Raji (cell line): ENCODE data around the gene SRL.

Experiments used
- POLR2A ChIP-seq: IDR thresholded peaks from 2 replicates; pipeline ENCODE4 v1.6.1; 2011; ENCODE audit warnings: low read depth, low read length, control low read depth; ENCODE audit not compliant: insufficient read depth

Gene SRL

DNA sequence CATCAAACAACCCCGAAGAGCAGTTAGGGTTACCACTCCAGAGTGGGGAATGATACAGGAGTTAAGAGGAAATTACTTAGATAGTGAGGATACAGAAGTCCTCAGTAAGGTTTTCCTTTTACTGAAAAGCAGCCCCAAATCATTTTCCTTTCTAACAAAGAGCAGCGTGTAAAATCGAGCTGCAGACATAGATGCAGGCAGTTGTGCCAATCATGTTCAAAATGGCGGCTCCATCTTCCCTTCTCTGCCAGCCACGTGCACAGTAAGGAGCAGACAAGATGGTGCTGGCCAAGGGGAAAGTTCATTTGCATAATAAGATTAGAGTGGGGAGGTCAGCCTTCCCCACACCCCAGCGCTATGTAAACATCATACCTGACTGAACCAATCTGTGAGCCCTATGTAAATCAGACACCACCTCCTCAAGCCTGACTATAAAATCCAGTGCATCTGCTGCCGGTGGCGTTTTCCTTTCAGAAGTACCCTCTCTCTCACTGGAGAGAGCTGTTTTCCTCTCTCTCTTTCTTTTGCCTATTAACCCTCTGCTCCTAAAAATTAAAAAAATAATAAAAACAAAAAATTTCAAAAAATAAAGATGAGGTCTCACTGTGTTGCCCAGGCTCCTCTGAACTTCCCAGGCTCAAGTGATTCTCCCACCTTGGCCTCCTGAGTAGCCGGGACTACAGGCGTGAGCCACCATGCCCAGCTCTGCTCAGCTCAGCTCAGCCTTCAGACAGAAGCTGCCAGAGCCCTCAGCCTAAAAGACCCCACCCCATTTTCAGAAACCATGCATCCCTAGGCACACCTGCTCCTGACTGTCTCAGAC is 2.6 kb upstream of the SRL start:
- no peak for TF ChIP-seq POLR2A

DNA sequence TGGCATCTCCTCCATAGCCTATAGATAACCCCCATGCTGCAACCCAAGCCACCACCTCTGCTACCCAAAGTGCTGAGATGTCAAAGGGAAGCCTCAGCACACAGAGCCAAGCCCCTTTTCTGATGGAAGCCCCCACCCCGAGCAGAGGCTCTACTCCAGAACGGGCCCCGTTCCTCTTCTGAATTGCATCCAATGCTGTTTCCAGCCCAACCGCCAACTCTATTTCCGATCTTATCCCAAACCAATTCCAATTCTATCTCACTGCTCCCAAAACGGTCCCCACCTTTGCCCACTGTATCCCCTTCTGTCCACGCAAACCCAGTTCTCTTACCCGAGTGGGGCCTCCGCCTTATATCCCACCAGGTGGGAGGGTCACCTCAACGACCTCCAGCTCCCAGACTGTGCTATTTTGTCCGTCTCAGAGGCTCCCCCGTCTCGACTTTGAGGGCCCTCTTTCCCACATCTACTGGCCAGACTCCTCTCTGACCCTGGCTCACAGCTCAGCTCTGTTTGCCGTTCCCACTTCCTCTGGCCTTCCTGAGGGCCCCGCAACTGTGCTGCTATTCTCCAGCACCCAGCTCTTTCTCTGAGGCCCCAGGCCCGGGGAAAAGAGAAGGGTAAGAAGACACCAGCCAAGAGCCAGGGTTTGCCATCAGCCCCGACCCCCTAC is 487 bp downstream of the SRL start:
- no peak for TF ChIP-seq POLR2A

DNA sequence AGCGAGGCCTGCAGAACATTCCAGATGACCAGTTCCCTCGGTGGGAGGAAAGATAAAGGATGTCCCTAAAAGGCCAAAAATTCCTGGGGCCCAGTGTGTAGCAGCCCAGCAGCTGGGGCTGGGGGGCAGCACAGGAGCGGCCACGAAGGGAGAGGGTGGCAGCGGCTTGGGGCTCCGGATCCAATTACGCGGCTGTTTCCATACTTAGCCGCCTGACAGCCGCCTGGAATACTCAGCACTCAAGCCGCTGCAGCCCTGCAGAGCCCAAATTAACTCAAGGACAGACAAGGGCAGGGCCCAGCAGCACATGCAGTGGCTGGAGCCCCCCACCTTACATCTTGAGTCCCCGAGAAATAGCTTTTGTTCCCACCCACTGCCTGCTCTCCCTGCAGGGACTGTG is 1.3 kb downstream of the SRL start:
- TF ChIP-seq POLR2A, result no peak

DNA sequence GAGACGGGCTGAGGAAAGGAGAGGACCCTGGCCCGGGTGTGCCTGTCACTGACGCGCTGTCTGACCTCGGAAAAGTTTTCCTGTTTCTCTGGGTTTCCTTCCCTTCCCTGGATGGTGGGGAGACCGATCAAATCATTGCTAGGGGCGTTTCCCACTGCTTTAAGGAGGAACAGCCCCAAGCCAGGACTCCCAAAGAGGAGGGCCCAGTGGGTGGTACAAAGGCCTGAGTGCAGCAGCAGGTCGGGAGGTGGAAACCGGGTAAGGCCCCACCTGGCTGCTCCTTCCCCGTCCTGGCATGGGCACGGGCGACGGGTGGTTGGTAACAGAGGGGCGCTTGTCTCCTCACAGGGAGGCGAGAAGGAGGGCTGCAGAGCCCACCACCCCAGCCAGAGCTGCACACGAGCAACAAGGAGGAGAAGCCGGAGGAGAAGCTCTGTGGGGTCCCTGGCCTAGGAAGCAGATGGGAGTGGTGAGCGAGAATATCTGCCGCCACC is 2.2 kb downstream of the SRL start:
- no peak for TF ChIP-seq POLR2A

DNA sequence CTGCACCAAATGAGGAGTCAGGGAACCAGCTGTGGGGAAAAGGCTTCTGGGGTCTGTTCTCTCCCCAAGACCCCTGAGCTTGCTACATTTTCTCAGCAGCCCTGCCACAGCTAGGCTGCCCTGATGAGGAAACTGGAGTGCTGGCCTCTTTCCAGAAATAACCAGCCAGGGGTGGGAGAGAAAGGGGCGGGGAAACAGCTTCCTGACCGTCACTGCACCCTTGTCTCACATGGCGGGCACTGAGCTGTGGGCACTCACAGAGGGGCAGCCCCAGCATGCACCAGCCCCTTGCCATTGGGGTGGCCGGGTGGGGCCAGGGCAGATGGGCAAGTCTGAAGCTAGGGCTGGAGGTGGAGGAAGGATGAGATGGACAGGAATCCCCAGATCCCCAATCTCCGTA is 2.9 kb downstream of the SRL start:
- no peak for TF ChIP-seq POLR2A

DNA sequence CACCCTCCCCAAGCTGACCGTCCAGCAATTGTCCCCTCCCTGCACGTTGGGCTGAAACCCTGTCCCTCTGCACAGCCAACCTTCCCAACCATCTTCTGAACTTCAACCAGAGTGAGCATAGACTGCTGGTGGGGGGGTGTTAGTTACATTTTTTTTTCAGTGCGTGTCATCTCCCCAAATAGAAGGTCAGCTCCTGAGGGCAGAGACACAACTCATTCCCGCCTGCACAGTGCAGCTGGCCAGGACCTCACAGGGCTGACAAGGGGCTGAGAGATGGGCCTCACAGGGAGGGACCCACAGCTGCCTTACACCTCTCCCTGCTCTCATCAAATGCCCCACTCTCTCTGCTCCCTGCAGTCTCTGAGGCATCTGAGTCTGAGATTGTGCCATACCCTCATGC is 8.4 kb downstream of the SRL start:
- TF ChIP-seq POLR2A, result no peak

DNA sequence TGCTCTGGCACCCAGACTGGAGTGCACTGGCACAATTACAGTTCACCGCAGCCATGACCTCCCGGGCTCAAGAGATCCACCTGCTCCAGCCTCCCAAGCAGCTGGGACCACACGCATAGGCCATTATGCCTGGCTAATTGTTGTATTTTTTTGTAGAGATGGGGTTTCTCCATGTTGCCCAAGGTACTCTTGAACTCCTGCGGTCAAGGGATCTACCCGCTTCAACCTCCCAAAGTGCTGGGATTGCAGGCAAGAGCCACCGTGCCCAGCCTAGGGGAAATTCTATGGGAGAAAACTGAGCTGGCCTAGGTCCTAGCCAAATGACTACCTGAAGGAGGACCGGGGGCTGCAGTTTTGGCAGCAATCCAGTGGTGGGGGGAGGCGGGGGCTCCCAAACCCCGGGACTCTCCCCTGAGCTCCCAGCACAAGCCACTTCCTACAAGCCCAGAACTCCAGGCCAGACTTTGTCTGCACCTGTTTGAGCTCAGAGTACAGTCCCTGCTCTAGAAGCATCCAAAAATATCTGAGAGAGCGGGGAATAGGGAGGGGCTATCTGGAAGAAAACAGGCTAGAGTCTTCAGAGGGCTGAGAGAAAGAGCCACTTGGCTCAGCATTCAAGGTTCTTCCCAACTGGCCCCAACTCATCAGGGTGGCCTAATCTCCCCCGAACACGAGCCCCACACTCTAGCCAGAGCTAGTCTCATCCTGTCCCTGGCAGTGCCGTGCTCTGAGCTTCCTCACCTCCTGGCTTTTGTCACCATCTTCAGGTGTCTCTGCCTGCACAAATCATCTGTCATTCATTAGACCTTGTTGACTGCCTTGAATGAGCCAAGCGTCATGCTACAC is 9.1 kb downstream of the SRL start:
- TF ChIP-seq POLR2A, result no peak

DNA sequence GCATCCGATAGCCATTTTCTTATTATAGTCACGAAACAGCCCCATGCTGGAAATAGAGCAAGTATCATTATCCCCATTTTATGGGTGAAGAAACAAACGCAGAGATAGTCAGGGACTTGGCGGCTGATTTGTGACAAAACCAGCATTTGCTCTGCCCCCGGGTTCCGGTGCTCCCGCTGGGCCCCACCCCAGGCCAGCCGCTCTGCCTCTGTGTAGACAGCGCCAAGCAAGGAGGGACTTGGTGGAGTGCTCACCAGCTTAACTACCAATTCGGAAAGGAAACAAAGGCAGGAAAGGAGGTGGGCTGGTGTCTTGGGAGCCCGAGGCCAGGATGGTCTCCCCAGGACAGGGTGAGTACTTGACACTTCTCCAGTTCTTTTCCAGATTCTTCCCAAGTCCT is 10.0 kb downstream of the SRL start:
- no peak for TF ChIP-seq POLR2A

DNA sequence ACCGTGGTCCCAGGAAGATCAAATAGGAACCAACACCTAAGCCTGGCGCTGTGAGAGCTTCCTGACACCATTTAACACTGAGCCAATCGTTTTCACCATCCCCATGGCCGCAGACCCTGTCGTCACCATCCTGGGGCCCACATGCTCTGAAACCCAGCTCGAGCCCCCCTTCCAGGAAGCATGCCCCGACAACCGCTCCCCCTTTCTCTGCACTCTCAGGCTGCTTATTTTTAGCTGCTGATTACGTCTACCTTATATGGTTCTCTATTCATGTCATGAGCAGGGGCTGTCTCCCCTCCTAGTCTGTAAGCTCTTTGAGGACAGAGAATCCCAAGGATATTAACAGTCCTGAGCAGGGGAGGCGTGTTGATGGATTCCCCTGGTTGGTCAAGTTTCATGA is 10.5 kb downstream of the SRL start:
- no peak for TF ChIP-seq POLR2A

DNA sequence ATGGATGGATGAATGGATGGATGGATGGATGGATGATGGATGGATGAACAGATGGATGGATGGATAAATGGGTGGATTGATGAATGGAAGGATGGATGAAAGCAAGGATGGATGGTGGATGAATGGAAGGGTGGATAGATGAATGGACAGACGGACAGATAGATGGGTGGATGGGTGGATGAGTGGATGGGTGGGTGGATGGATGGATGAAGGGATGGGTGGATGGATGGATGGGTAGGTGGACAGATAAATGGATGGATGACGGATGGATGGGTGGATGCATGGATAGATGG is 14.9 kb downstream of the SRL start:
- no peak for TF ChIP-seq POLR2A

DNA sequence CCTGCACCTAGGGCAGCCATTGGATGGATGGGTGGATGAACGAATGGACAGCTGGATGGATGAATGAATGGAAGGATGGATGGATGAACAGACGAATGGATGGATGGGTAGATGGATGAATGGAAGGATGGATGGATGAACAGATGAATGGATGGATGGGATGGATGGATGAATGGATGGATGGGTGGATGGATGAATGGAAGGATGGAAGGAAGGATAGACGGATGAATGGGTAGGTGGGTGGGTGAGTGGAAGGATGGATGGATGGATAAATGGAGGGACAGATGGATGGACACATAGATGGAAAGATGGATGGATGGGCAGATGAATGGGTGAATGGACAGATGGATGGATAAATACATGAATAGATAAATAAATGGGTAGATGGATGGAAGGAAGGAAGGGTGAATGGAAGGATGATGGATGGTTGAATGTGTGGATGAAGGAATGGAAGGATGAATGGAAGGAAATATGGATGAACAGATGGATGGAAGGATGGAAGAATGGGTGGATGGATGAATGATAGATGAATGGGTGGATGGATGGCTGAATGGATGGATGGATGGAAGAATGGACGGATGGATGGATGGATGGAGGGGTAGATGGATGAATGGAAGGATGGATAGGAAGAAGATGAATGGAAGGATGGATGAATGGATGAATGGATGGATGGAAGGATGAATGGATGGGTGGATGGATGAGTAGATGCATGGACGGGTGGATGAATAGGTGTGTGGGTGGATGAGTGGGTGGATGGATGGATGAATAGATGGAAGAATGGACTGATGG is 15.4 kb downstream of the SRL start:
- no peak for TF ChIP-seq POLR2A

DNA sequence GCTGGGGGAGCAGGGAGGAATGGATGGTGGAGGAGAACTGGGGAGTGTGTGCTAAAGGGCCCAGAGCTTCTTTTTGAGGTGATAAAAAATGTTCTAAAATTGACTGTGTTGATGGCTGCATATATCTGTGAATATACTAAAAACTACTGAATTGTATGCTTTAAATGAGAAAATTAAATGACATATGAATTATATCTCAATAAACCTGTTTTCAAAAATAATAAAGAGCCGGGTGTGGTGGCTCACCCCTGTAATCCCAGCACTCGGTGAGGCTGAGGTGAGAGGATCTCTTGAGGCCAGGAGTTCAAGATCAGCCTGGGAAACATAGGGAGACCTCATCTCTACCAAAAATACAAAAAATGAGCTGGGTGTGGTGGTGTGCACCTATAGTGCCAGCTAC is 16.8 kb downstream of the SRL start:
- TF ChIP-seq POLR2A, result no peak

DNA sequence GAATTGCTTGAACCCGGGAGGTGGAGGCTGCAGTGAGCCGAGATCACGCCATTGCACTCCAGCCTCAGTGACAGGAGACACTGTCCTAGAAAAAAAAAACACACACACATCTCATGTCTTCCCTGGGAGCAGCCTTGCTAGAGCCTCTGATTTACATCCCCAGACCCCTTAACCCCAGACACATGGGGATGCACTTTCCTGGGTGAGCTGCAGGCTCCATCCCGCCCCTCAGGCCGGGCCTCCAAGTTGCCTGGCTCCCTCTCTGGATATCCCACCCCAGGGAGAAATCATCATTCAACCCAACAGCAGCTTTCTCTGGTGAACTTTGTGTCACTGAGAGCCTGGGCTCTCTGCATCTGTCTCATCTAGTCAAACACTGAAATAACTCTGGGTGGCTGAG is 21.5 kb downstream of the SRL start:
- no peak for TF ChIP-seq POLR2A

DNA sequence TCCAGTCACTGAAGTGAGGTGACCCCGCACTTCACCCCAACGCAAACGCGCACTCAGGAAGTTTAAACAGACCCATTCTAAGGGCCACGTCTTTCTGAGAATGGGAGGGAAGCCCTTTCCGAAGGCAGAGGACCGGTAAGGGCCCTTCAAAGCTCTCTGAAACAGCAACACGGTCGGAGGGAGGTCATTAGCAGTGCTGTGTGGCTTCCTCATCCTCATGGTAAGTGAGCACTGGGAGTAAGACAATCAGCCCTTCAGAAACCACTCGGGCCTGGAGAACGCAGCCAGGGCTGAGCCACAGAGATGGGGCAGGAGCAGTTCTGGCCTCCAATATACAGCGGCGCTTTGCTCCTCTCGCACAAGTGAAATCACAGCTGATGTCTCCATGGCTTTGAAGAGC is 23.7 kb downstream of the SRL start:
- TF ChIP-seq POLR2A, result no peak
